Dedifferentiated amniotic fluid mesenchymal stem cell (primary cell): Measurements from ENCODE around the gene SGCE.

Experiments used
- DNase-seq: peaks from one replicate; pipeline ENCODE4 v3.0.0-alpha.2; 2016; ENCODE audit errors: extremely low spot score

The SGCE gene

GRCh38 chr7:94567396-94567795 lies 88.5 kb downstream of the SGCE start:
- no peak for DNase-seq

DNA sequence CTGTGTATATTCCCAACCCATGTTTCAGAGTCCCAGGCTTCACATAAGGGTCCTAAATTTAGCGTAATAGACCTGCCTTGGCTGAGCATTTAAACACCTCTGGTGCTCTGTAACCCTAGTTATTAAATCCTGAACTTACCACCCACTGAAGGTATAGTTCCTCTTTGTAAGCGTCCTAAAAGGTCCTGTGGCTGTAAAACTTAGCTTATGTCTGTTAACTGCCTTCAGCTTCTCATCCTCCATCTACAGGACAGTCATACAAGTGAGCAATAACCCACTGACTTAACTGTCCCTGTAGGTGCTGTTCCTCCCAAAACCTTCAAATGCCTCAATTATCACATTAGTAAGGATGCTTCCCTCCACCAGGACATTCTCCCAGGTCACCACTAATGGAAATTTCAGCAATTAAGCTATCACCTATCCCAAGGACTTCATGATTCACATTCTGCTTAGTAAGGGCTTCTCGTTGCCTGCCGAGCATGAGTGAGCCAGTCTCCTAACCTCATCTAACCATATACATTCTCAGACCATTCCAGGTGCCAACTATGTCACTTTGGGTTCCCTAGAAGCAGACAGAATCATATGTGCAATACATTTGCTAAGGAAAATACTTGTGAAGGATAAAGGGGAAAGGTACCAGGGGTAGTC lies 90.6 kb downstream of the SGCE start:
- no peak for DNase-seq

GRCh38 chr7:94562525-94562924 lies 93.4 kb downstream of the SGCE start:
- DNase-seq, result no peak

GRCh38 chr7:94561841-94562514 lies 94.0 kb downstream of the SGCE start:
- DNase-seq, result no peak

DNA sequence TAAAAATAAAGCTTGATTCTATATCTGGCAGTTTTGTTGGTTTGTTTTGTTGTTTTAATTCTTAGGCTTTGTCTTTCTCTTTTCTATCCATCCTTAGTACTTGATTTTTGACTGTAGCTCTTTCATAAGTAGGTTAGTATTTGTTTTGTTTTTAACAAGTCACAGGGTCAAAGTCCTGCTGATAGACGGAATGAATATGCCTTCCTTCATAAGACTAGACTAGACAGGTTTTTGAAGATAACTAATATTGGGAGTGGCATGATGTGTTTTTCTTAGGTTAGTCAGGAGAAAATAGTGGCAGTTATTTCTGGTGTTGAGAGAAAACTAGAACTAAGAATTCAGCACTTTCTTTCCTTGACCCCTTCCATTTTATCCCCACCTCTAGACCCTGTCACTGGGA lies 96.0 kb downstream of the SGCE start:
- DNase-seq, result no peak

DNA sequence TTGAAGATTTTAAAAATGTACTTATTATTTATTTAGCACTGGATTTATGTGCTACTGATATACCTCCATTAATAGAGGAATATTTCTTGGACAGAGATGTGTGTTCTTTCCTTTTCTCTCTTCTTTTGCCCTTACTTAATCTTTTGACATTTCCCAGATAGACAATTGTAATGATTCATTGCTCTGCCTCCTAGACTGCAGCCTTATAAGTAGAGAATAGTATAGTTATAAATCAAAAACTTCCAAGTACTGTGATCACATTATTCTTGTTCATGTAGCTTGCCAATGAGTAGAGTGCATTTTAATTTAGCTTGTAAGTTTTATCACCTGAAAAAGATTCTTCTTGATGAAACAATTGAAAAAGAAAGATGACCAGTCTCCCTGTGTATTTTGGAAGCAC lies 98.7 kb downstream of the SGCE start:
- no peak for DNase-seq

DNA sequence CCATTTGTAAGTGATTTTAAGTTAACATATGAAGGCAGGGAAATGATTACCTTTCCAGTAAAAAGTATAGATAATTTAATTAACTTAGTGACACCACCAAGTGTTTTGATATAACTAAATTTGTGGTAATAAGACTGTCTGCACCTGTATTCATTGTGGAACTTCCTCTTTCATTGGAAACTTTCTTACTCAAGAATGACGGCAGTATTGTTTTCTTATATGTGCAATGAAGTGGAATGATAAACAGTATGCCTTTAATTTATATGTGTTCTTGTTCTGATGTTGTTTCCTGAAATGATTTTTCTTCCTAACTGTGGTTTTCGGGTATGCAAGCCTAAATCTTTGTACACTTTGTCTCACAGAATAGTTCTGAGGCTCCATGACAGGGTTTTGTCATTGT lies 99.9 kb downstream of the SGCE start:
- no peak for DNase-seq

DNA sequence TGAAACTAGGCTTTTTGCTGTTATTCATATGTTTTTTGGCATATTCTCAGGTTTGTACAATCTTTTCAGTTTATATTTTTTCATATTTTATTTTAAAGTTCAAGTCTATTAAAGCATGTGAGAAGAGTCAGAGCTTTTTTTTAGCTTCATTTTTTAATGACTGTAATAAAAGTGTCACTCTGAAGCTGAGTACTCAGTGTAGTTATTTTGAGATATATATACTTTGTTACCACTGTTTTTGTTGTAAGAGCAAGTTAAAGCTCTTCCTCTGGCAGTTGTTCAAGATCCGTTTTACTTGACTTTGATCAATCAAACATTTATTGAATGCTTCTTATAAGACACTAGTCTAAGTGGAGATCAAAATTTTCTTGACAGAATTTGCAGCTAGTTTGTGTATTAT lies 108.8 kb downstream of the SGCE start:
- DNase-seq, result no peak

GRCh38 chr7:94540428-94540827 lies 115.5 kb downstream of the SGCE start:
- DNase-seq, result no peak
